Ishikawa (cell line): ENCODE results near the gene CLASRP.

Source experiments
- CEBPB ChIP-seq: IDR thresholded peaks from 2 replicates; pipeline ENCODE4 v1.6.1; 2012
- CREB1 ChIP-seq: IDR thresholded peaks from 2 replicates; pipeline ENCODE4 v1.6.1; 2012; ENCODE audit warnings: low read depth
- EGR1 ChIP-seq: IDR thresholded peaks from 2 replicates; pipeline ENCODE4 v1.6.1; 2012
- EP300 ChIP-seq: IDR thresholded peaks from 2 replicates; pipeline ENCODE4 v1.6.1; 2012; ENCODE audit warnings: borderline replicate concordance
- FOXM1 ChIP-seq: IDR thresholded peaks from 2 replicates; pipeline ENCODE4 v1.6.1; 2012; ENCODE audit warnings: low read depth, borderline replicate concordance
- MAX ChIP-seq: IDR thresholded peaks from 2 replicates; pipeline ENCODE4 v1.6.1; 2012
- NFIC ChIP-seq: IDR thresholded peaks from 2 replicates; pipeline ENCODE4 v1.6.1; 2012
- RAD21 ChIP-seq: IDR thresholded peaks from 2 replicates; pipeline ENCODE4 v1.6.1; 2012; ENCODE audit warnings: low read depth
- REST ChIP-seq: IDR thresholded peaks from 2 replicates; pipeline ENCODE4 v1.6.1; 2012; ENCODE audit warnings: low read depth, mild to moderate bottlenecking
- TAF1 ChIP-seq: IDR thresholded peaks from 2 replicates; pipeline ENCODE4 v1.6.1; 2012; ENCODE audit warnings: low read depth, mild to moderate bottlenecking
- TCF12 ChIP-seq: IDR thresholded peaks from 2 replicates; pipeline ENCODE4 v1.6.1; 2012; ENCODE audit warnings: low read depth
- TEAD4 ChIP-seq: IDR thresholded peaks from 2 replicates; pipeline ENCODE4 v1.6.1; 2012
- USF1 ChIP-seq: IDR thresholded peaks from 2 replicates; pipeline ENCODE4 v1.6.1; 2012
- YY1 ChIP-seq: IDR thresholded peaks from 2 replicates; pipeline ENCODE4 v1.6.1; 2012; ENCODE audit warnings: low read depth
- ZBTB7A ChIP-seq: IDR thresholded peaks from 2 replicates; pipeline ENCODE4 v1.6.1; 2012; ENCODE audit warnings: low read depth

CLASRP gene

GRCh38 chr19:45035755-45036154, 3.1 kb upstream of the CLASRP start:
- TF ChIP-seq USF1 (no peak), RAD21 (no peak), TEAD4 (no peak), MAX (no peak), CREB1 (no peak), NFIC (no peak), YY1 (no peak), REST (no peak), ZBTB7A (no peak), EP300 (no peak), TAF1 (no peak), EGR1 (no peak), TCF12 (no peak), CEBPB (no peak)

GRCh38 chr19:45037393-45038169, 1.3 kb upstream of the CLASRP start:
- TF ChIP-seq CREB1: no peak
- TF ChIP-seq TCF12: no peak
- no peak for TF ChIP-seq ZBTB7A

- TF ChIP-seq EGR1 (no peak), MAX (no peak), EP300 (no peak), REST (no peak), TCF12 (no peak), CREB1 (no peak), ZBTB7A (no peak), YY1 (no peak), CEBPB (no peak), TAF1 (no peak), FOXM1 (no peak), RAD21 (no peak), TEAD4 (no peak), USF1 (no peak), NFIC (no peak)
Measured at GRCh38 chr19:45040059-45040771, 1.4 kb downstream of the CLASRP start.

GRCh38 chr19:45041125-45041524, 2.3 kb downstream of the CLASRP start:
- TF ChIP-seq YY1: no peak
- no peak for TF ChIP-seq TAF1
- TF ChIP-seq FOXM1: no peak
- no peak for TF ChIP-seq ZBTB7A
- no peak for TF ChIP-seq NFIC
- no peak for TF ChIP-seq MAX
- no peak for TF ChIP-seq USF1
- TF ChIP-seq REST: no peak
